Skeletal muscle satellite cell (primary cell): ENCODE results near the gene TSPAN7.

ENCODE experiments used
- H3K27me3 ChIP-seq: 2 replicates; pipeline ENCODE4 v1.7.0; 2013; ENCODE audit warnings: low read length; ENCODE audit not compliant: control insufficient read depth, insufficient read depth
- H3K36me3 ChIP-seq: 2 replicates; pipeline ENCODE4 v1.7.0; 2013; ENCODE audit warnings: mild to moderate bottlenecking, control low read depth, low read length; ENCODE audit not compliant: insufficient read depth
- H3K4me1 ChIP-seq: 2 replicates; pipeline ENCODE4 v1.7.0; 2013; ENCODE audit warnings: low read length; ENCODE audit not compliant: control insufficient read depth, insufficient read depth
- H3K4me2 ChIP-seq: 2 replicates; pipeline ENCODE4 v1.7.0; 2013; ENCODE audit warnings: mild to moderate bottlenecking, low read length
- H3K4me3 ChIP-seq: 2 replicates; pipeline ENCODE4 v1.7.0; 2013; ENCODE audit warnings: low read length
- H3K9ac ChIP-seq: 2 replicates; pipeline ENCODE4 v1.7.0; 2013; ENCODE audit warnings: mild to moderate bottlenecking, low read depth, low read length, moderate library complexity
- H3K9me3 ChIP-seq: replicated peaks from 2 replicates; pipeline ENCODE4 v1.7.0; 2013; ENCODE audit warnings: mild to moderate bottlenecking, control low read depth, low read length

Gene TSPAN7

DNA sequence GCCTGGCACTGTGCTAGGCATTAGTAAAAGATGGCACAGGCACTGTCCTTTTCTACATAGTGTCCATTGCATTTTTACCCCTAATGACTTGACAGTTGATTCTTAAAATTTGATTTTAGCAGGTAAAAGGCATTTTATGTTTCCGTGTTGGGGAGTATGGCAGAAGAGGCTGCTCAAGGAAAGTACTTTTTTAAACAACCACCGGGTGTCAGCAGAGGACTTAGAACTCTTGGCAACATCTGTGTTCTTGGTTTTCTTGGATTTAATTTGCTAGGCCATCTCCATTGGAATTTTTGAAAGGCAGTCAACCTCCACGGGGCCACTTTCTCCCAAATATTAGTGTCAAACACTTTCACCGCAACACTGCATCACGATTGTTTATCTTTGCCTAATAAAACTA is 102.9 kb downstream of the TSPAN7 start:
- Histone ChIP-seq H3K4me3 (no peak overlapping the region), H3K4me1 (no peaks in the 10 kb centered on the region), H3K27me3 (peaks cover 6% of the 10 kb centered on the region), H3K9me3 (no peaks in the 10 kb centered on the region), H3K36me3 (no peaks in the 10 kb centered on the region), H3K4me2 (no peak overlapping the region), H3K9ac (no peak overlapping the region)

GRCh38 chrX:38666909-38667308 is 105.6 kb downstream of the TSPAN7 start:
- H3K4me2 ChIP-seq = no peak overlapping the region
- H3K9me3 ChIP-seq = no peaks in the 10 kb centered on the region
- H3K9ac ChIP-seq = no peak overlapping the region
- H3K27me3 ChIP-seq = peaks cover 6% of the 10 kb centered on the region
- H3K4me1 ChIP-seq = no peaks in the 10 kb centered on the region
- H3K4me3 ChIP-seq = no peak overlapping the region
- H3K36me3 ChIP-seq = no peaks in the 10 kb centered on the region

GRCh38 chrX:38668771-38669170 is 107.4 kb downstream of the TSPAN7 start:
- Histone ChIP-seq H3K4me1 (no peaks in the 10 kb centered on the region), H3K4me2 (no peak overlapping the region), H3K4me3 (no peak overlapping the region), H3K27me3 (peaks cover 3% of the 10 kb centered on the region), H3K9ac (no peak overlapping the region), H3K9me3 (no peaks in the 10 kb centered on the region), H3K36me3 (no peaks in the 10 kb centered on the region)

- Histone ChIP-seq H3K36me3 (no peaks in the 10 kb centered on the region), H3K4me2 (no peak overlapping the region), H3K27me3 (no peaks in the 10 kb centered on the region), H3K4me3 (no peak overlapping the region), H3K4me1 (no peaks in the 10 kb centered on the region), H3K9ac (no peak overlapping the region), H3K9me3 (no peaks in the 10 kb centered on the region)
Measured at GRCh38 chrX:38669428-38669827, 108.1 kb downstream of the TSPAN7 start.

DNA sequence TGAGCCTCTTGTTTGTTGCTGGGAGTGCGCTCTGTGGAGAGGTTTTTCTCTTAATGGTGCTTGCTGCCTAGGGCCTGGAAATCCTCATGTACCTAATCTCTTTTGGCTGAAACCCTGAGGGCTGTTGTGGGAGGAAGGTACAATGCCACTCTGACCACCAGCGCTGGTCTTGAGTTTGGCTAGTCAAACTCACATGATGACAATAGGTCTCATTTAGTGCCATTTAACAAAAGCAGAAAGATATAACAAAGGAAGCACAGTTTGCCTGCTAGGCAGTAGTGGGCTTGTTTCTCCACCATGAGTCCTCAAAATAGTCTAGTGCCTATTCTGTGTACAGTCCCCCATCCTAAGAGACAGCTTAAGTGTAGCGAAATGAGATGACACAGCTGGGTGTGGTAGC is 111.3 kb downstream of the TSPAN7 start:
- Histone ChIP-seq H3K36me3 (no peaks in the 10 kb centered on the region), H3K9ac (no peak overlapping the region), H3K27me3 (peaks cover 2% of the 10 kb centered on the region), H3K4me3 (no peak overlapping the region), H3K4me1 (no peaks in the 10 kb centered on the region), H3K4me2 (no peak overlapping the region), H3K9me3 (no peaks in the 10 kb centered on the region)

- Histone ChIP-seq H3K36me3 (no peaks in the 10 kb centered on the region), H3K27me3 (peaks cover 4% of the 10 kb centered on the region), H3K9ac (no peak overlapping the region), H3K9me3 (no peaks in the 10 kb centered on the region), H3K4me2 (no peak overlapping the region), H3K4me3 (no peak overlapping the region), H3K4me1 (no peaks in the 10 kb centered on the region)
Measured at GRCh38 chrX:38675856-38676255, 114.5 kb downstream of the TSPAN7 start.

DNA sequence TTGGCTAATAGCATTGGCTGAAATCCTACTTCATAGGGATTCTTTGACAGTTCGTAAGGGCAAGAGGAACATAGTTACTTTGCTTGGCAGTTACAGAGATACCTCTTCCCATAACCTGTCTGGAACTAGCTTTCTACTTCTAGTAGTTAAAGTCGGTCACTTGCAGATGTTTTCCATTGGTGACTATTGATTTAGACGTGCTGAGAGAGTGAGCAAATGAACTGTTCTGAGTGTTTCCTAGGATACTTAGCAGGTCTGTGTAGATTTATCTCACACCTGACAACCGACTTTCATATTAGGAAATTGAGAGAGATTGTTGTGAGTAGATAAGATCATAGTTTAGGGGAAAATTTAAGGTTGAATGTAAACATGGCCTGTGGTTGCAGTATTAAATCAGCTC is 116.8 kb downstream of the TSPAN7 start:
- Histone ChIP-seq H3K27me3 (peaks cover 4% of the 10 kb centered on the region), H3K9me3 (no peaks in the 10 kb centered on the region), H3K36me3 (no peaks in the 10 kb centered on the region), H3K4me1 (no peaks in the 10 kb centered on the region), H3K4me3 (no peak overlapping the region), H3K4me2 (no peak overlapping the region), H3K9ac (no peak overlapping the region)

GRCh38 chrX:38678821-38679220 is 117.5 kb downstream of the TSPAN7 start:
- no peak overlapping the region for H3K4me2 ChIP-seq
- H3K4me3 ChIP-seq = no peak overlapping the region
- no peaks in the 10 kb centered on the region for H3K9me3 ChIP-seq
- H3K27me3 ChIP-seq = peaks cover 4% of the 10 kb centered on the region
- H3K4me1 ChIP-seq = no peaks in the 10 kb centered on the region
- H3K9ac ChIP-seq = no peak overlapping the region
- H3K36me3 ChIP-seq = no peaks in the 10 kb centered on the region

- Histone ChIP-seq H3K36me3 (no peaks in the 10 kb centered on the region), H3K4me1 (no peaks in the 10 kb centered on the region), H3K9me3 (no peaks in the 10 kb centered on the region), H3K4me3 (no peak overlapping the region), H3K9ac (no peak overlapping the region), H3K4me2 (no peak overlapping the region), H3K27me3 (peaks cover 4% of the 10 kb centered on the region)
Measured at GRCh38 chrX:38679695-38680094, 118.4 kb downstream of the TSPAN7 start.

GRCh38 chrX:38682095-38682494 is 120.8 kb downstream of the TSPAN7 start:
- Histone ChIP-seq H3K4me2 (no peak overlapping the region), H3K9me3 (no peaks in the 10 kb centered on the region), H3K4me1 (no peaks in the 10 kb centered on the region), H3K27me3 (peaks cover 4% of the 10 kb centered on the region), H3K4me3 (no peak overlapping the region), H3K9ac (no peak overlapping the region), H3K36me3 (no peaks in the 10 kb centered on the region)

DNA sequence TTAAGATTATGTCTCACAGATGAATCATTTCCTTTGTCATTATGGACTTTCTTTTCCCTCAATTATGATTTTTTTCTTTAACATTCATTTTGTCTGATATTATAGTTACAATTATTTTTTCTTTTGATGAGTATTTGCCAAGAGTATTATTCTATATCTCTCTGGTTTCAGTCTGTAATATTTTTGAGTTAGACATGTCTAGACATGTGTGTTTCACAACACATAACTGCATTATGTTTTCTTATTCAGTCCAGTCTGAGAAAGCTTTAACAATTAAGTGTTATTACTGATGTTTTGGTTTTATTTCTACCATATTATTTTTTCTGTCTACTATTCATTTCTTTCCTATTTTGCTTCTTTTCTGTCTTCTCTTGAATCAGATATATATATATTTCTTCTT is 131.6 kb downstream of the TSPAN7 start:
- Histone ChIP-seq H3K27me3 (no peaks in the 10 kb centered on the region), H3K4me3 (no peak overlapping the region), H3K4me2 (no peak overlapping the region), H3K9me3 (peaks cover 5% of the 10 kb centered on the region), H3K36me3 (no peaks in the 10 kb centered on the region), H3K9ac (no peak overlapping the region), H3K4me1 (peaks cover 21% of the 10 kb centered on the region)

GRCh38 chrX:38694394-38694793 is 133.1 kb downstream of the TSPAN7 start:
- no peaks in the 10 kb centered on the region for H3K27me3 ChIP-seq
- H3K9ac ChIP-seq = peak overlapping the region; percentile 18
- no peaks in the 10 kb centered on the region for H3K36me3 ChIP-seq
- H3K4me2 ChIP-seq = no peak overlapping the region
- no peak overlapping the region for H3K4me3 ChIP-seq
- H3K4me1 ChIP-seq = peaks cover 27% of the 10 kb centered on the region
- peaks cover 5% of the 10 kb centered on the region for H3K9me3 ChIP-seq
